Esophagus squamous epithelium (tissue), 4 donors: ENCODE data around the gene SPINK6.

Experiments used
- CTCF ChIP-seq, 6 experiments: fragments of 450-650 bp in 4 of 6; fragments of 200-600 bp in 2 of 6; sonication (generic) in 2 of 6; IDR thresholded peaks; one replicate each; pipeline ENCODE4 v1.5.1; 2016 to 2019; ENCODE audit warnings: antibody characterized with exemption in 6 of 6, mild to moderate bottlenecking in 4 of 6, moderate library complexity in 4 of 6
- POLR2A ChIP-seq, 4 donors: fragments of 450-650 bp; IDR thresholded peaks; one replicate each; pipeline ENCODE4 v1.6.1; 2017; ENCODE audit warnings: antibody characterized with exemption in 4 of 4, mild to moderate bottlenecking in 4 of 4, moderate library complexity in 3 of 4

- TF ChIP-seq CTCF (IDR thresholded peaks at IDR 0.05) (no peak), POLR2A (IDR thresholded peaks at IDR 0.05) (no peak)
These were observed 27.0 kb downstream of the SPINK6 start for GRCh38 chr5:148229840-148230239.
